NOMO-1 (cell line): ENCODE measurements around the gene SERPINF2.
"Not testable (repeated sequence)": the region's sequence is repeated elsewhere in the genome, so short reads cannot be mapped to it uniquely, and the experiment has no call there.

Experiments
- DNase-seq, 2 experiments: peaks; one replicate each; lab custom pipeline; 2025; ENCODE audit not compliant: unreplicated experiment in 2 of 2; lab: John Stamatoyannopoulos, UW

Gene SERPINF2

GRCh38 chr17:1742371-1743087 lies at the start of gene SERPINF2:
Gene SERPINF2, plus strand, starts transcription at chr17:1742871. Its CDS starts 2,125 bp downstream, at chr17:1744996.
- no peak for DNase-seq

- no peak for DNase-seq
These were observed 49.3 kb upstream of the SERPINF2 start for GRCh38 chr17:1693339-1693738.

DNA sequence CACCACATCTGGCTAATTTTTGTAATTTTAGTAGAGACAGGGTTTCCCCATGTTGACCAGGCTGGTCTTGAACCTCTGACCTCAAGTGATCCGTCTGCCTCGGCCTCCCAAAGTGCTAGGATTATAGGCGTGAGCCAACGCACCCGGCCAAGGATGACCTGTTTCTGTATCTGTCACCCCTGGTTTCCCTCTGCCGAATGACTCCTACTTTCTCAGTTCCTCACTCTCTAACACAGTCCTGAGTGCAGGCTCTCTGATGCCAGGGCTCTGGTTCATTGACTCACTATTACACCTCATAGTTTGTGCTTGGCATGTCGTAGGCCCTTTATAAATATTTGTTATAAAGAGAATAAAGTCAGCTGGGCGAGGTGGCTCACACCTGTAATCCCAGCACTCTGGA lies 47.3 kb upstream of the SERPINF2 start:
- no peak for DNase-seq

- no peak for DNase-seq
These were observed 45.0 kb upstream of the SERPINF2 start for GRCh38 chr17:1697681-1698080.

DNA sequence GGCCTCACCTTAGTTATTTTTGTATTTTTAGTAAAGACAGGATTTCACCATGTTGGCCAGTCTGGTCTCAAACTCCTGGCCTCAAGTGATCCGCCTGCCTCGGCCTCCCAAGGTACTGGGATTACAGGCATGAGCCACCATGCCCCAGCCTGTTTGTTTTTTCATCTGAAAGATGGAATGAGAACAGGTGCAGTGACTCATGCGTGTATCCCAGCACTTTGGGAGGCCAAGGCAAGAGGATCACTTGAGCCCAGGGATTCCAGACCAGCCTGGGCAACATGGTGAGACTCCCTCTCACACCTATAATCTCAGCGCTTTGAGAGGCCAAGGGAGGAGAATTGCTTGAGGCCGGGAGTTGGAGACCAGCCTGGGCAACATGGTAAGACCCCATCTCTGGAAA lies 42.8 kb upstream of the SERPINF2 start:
- DNase-seq: not testable (repeated sequence)

- DNase-seq: no peak
These were observed 39.6 kb upstream of the SERPINF2 start for GRCh38 chr17:1703063-1703462.

GRCh38 chr17:1705004-1705403 lies 37.7 kb upstream of the SERPINF2 start:
- DNase-seq: no peak

DNA sequence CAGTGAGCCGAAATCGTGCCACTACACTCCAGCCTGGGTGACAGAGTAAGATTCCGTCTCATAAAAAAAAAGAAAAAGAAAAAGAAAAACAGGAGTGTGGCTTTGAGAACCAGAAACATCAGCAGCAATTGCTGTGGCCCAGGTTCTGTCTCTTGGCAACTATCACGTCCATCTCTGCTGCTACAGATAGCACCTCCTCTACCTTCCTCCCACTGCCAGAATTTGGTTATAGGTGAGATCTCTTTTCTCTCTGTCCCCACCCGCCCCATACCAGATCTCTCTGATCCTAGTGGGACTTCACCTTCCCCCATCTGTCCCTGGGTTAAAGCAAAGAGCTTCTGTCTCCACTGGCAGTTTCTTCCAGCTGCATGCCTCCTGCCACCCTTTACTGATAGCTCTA lies 35.6 kb upstream of the SERPINF2 start:
- DNase-seq: no peak

- not testable (repeated sequence) for DNase-seq
These were observed 33.8 kb upstream of the SERPINF2 start for GRCh38 chr17:1708791-1709346.

DNA sequence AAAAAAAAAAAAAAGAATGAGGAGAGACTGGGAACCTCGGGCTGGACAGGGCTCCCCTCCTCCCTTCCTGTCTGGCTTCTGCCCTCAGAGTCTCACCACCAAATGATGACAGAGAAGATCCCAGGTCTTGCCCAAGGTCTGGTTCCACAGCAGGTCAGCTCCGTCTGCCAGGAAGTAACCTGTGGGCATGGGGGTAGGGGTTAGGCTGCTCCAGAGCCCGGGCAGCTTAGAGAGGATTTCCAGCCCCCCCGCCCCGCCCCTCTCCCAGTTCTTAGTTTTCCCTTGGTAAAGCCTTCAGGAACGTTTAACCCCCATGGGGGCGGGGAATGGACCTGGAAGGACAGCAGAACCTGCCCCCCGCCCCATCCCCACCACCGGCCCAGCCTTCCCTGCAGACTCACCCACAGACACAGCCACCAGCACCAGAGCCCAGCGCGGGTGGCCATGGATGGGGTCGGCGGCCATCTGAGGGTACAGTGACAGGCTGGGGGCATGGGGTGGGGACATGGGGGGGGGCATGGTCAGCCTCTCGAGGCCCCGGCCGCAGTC lies 33.2 kb upstream of the SERPINF2 start:
- peak in 1 of 2 experiments; percentile 6 for DNase-seq

GRCh38 chr17:1709971-1710806 lies 32.5 kb upstream of the SERPINF2 start, which contains the start of gene TLCD2:
Gene TLCD2, minus strand, starts transcription at chr17:1710377. Its CDS starts 135 bp downstream, at chr17:1710242.
- DNase-seq: no peak

- DNase-seq: no peak
These were observed 31.7 kb upstream of the SERPINF2 start for GRCh38 chr17:1710807-1711553.

DNA sequence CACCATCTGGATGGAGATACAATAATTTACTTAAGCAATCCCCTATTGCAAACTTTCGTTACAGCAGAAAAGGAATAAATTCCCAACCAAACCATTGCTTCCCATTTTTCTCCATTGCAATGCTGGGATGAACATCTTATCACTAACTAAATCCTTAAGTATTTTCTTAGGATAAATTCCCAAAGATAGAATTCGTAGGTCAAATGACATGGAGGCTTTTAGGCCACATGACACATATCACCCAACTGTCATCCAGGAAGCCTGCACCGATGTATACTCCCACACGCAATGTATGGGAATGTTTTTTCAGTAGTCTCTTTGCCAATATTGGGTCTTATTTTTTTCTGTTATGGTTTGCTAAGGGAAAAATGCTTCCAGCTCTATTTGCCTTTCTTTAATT lies 30.9 kb upstream of the SERPINF2 start:
- no peak for DNase-seq

DNA sequence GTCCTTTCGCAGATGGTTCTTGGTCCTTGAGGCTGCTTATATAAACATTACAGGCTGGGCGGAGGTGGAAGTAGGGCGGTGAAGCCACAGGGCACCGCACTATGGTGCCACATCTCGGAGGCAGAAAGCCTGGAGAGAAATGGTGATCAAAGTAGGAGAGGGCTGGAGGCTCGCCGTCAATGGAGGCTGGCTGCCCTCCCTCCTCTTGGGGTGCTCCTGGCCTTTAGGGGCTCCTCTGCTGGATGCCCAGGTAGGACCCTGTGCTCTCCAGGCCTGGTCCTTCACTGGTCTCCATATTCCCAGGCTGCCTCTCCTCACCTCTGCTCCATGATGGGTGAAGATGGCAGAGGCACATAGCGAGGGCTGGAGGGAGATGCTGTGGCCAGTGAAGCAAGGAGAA lies 30.4 kb upstream of the SERPINF2 start:
- no peak for DNase-seq

DNA sequence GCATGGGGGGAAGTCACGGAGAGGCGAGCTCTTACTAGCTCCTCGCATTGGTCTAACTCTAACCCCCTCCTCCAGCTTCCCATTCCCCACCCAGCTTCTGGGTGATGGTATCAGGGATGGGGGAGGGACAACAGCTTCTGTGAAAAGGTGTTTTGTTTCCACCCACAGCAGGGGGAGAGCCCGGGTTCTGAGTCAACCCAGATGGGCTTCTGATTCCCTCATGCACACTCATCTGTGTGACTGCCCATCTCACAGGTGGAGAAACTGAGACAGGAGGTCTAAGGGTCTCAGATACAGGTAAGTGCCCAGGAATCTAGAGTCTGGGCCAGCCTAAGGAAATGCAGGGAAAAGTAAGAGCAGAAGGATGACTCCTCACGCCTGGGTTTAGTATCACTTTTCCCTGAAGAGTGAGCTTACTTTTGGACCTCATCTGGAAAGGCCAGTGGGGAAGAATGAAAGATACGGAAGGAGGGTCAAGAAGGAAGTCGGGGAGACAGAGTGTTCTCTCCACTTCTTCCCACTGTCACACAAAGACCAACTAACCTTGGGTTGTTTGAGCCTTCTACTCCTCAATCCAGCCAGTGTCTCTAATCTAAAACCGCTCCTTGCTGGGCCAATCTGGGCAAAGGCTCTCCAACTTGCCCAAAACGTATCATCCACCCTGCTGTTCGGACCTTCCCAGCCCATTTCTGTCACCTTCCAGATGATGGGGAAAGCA lies 29.4 kb upstream of the SERPINF2 start:
- no peak for DNase-seq

DNA sequence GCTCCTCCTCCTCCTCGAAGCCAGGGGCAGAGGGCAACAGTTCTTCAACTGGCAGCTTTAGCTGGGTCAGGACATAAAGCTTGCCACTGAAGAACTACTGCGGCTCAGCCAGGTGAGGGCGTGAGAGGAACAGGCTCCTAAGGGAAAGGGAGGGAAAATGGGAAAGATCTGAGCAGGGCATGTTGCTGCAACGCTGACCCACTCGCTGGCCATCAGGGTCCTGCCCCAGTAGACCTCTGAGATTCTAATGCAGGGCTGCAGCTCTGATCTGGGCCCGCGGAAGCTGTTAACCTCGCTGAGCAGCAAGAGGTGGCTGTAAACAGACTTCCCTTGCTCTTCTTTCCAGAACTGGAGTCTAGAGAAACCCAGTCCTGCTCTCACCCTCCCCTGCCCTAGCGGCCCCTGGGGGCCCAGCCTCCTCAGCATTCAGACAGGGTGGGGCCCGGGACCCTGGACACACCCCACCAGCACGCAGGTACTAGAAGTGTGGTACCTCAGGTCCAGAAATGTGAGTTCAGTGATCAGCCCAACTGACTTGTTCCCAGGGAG lies 28.7 kb upstream of the SERPINF2 start:
- DNase-seq: no peak

DNA sequence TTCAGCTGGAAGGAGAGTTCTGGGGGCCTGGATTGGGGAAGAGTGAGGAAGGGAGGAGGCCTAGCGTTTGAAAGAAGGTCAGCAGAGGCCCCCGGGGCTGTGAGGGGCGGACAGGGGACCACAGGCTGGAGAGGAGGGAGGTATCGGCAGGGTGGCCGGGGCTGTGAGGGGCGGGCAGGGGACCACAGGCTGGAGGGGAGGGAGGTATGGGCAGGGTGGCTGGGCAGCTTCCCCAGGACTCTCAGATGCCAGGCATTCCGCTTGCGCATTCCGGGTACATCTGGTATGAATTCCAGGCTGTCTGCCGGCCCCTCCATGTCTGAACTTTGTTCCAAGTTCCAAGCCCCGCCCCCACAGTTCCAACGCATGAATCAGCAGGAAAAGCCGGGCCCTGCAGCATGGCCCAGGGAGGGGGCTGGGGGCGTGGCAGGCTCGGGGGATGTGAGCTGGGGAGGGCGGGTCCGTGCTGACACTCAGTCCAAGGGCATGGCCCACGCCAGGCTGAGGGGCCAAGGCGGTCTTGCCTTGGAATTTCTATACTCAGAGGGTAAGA lies 28.2 kb upstream of the SERPINF2 start:
- peak; percentile 20 to 24 for DNase-seq

GRCh38 chr17:1714980-1715802 lies 27.5 kb upstream of the SERPINF2 start:
- DNase-seq: peak; percentile 18 to 37

GRCh38 chr17:1715803-1716075 lies 26.9 kb upstream of the SERPINF2 start:
- no peak for DNase-seq
